Measurements from ENCODE around the gene LGALS3.
"Not testable (repeated sequence)": the region's sequence is repeated elsewhere in the genome, so short reads cannot be mapped to it uniquely, and the experiment has no call there.

Gene LGALS3

DNA sequence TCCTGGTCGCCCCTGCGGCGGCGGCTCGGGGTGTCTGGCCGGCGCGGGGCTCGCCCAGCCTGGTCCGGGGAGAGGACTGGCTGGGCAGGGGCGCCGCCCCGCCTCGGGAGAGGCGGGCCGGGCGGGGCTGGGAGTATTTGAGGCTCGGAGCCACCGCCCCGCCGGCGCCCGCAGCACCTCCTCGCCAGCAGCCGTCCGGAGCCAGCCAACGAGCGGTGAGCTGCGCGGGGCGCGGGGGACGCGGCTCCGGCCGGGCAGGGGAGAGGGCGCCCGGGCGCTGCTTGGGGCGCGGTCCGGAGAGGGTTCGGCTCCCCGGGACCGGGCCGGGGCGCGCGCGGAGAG, at the start of gene LGALS3:
LGALS3 (plus strand) TSS at position 167 of the 342 bp plus-strand sequence. CDS start 8,122 bp downstream, outside the sequence.
- peak within 1 kb of the TSS; percentile 62 for H3K4me3 ChIP-seq (ENCODE audit: low read depth, low read length)
- TF ChIP-seq, protein P1, sequence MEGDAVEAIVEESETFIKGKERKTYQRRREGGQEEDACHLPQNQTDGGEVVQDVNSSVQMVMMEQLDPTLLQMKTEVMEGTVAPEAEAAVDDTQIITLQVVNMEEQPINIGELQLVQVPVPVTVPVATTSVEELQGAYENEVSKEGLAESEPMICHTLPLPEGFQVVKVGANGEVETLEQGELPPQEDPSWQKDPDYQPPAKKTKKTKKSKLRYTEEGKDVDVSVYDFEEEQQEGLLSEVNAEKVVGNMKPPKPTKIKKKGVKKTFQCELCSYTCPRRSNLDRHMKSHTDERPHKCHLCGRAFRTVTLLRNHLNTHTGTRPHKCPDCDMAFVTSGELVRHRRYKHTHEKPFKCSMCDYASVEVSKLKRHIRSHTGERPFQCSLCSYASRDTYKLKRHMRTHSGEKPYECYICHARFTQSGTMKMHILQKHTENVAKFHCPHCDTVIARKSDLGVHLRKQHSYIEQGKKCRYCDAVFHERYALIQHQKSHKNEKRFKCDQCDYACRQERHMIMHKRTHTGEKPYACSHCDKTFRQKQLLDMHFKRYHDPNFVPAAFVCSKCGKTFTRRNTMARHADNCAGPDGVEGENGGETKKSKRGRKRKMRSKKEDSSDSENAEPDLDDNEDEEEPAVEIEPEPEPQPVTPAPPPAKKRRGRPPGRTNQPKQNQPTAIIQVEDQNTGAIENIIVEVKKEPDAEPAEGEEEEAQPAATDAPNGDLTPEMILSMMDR (IDR thresholded peaks at IDR 0.05; ENCODE audit: borderline replicate concordance, insufficient read depth, low read depth, low read length) = no peak

DNA sequence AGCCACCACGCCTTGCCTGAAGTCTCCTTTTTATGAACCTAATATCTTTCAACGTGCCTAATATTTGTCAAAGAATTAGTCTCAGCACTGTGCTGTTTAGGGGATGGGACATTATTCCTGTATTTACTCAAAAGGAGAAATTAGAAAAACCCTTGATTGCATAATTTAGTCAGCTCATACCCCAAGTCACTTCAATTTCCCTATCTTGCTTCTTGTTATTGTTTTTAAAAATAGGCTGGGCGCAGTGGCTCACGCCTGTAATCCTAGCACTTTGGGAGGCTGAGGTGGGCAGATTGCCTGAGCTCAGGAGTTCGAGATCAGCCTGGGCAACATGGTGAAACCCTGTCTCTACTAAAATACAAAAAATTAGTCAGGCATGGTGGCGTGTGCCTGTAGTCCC, 49.1 kb upstream of the LGALS3 start:
- not testable (repeated sequence) for H3K4me3 ChIP-seq (ENCODE audit: low read depth, low read length)

DNA sequence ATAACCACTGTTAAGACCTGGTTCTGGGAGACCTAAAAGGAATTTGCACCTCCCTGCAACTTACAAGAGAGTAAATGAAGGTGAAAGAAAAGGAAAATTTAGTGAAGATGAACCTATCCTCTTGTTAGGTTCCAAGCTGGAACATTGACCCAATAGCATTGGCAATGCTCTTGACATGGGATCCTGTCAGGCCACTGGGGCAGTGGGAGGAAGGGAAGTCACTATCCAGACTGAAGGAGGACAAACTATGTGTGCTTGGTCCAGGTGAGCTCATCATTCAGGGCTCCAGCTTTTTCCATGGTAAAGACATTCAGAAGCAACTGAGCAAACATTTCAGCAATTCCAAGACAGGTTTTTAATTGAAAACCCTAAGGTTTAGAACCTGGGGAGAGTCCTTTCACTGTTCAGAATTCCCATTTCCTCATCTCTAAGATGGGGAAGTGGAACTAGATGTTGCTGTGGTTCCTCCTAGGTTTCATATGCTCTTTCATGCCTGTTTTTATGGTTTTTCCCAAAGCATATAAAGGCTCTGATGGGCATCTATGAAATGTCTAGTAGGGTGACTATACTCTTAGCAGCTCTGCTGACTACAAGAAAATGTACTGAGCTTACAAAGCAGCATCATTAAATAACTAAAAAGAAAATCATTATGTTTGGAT, 44.5 kb upstream of the LGALS3 start:
- H3K4me3 ChIP-seq (ENCODE audit: low read depth, low read length) = no peak overlapping the region
- TF ChIP-seq, protein P1 (IDR thresholded peaks at IDR 0.05; ENCODE audit: borderline replicate concordance, insufficient read depth, low read depth, low read length) = no peak

DNA sequence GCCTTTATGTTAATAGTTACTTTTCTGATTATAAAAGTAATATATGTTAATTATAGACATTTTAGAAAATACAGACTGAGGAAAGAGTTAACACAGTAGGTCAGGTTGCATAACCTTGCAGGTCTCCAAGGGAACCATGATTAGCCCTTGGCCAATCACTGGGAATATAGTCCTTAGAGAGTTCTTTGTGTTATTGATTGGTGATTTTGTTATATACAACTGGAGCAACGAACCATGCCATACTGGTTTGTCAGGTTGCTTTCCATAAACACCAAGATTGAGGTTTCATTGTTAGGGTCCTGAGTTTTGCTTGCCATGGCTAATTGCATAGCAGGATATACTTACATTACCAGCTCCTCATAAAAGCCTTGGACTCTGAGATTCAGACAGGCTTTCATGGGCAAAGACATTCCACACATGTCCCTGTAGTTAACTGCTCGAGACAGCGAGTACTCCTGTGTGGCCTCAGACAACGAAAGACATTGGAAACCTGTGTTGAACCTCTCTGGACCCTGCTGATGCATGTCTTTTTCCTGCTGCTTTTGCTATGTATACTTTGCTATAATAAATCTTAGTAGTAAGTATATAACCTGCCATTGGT, 43.9 kb upstream of the LGALS3 start:
- no peak overlapping the region for H3K4me3 ChIP-seq (ENCODE audit: low read depth, low read length)
- TF ChIP-seq, protein P1 (IDR thresholded peaks at IDR 0.05; ENCODE audit: borderline replicate concordance, insufficient read depth, low read depth, low read length) = no peak

DNA sequence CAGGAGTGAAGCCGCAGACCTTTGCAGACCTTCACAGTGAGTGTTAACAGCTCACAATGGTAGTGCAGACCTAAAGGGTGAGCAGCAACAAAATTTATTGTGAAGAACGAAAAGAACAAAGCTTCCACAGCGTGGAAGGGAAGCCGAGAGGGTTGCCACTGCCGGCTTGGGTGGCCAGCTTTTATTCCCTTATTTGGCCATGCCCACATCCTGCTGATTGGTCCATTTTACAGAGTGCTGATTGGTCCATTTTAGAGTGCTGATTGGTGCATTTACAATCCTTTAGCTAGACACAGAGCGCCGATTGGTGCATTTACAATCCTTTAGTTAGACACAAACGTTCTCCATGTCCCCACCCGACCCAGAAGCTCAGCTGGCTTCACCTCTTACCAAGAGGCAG, 42.1 kb upstream of the LGALS3 start:
- TF ChIP-seq, protein P1 (IDR thresholded peaks at IDR 0.05; ENCODE audit: borderline replicate concordance, insufficient read depth, low read depth, low read length) = no peak

DNA sequence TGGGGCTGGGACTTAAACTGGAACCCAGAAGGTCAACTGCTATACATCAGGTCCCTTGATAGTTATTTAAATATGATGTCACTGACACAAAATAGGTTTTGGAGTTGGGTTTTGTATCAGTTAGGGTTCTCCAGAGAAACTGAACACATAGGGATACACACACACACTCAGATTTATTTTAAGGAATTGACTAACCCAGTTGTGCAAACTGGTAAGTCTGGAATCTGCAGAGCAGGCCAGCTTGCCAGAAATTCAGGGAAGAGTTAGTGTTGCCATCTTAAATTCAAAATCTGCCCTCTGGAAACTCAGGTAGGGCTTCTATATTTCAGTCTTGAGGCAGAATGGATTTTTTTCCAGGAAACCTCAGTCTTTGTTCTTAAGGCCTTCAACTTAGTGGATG, 40.7 kb upstream of the LGALS3 start:
- TF ChIP-seq, protein P1 (IDR thresholded peaks at IDR 0.05; ENCODE audit: borderline replicate concordance, insufficient read depth, low read depth, low read length) = no peak
- no peak overlapping the region for H3K4me3 ChIP-seq (ENCODE audit: low read depth, low read length)

More for the DNA sequence above, 42.1 kb upstream of the LGALS3 start:
- H3K4me3 ChIP-seq (ENCODE audit: low read depth, low read length) = no peak overlapping the region

DNA sequence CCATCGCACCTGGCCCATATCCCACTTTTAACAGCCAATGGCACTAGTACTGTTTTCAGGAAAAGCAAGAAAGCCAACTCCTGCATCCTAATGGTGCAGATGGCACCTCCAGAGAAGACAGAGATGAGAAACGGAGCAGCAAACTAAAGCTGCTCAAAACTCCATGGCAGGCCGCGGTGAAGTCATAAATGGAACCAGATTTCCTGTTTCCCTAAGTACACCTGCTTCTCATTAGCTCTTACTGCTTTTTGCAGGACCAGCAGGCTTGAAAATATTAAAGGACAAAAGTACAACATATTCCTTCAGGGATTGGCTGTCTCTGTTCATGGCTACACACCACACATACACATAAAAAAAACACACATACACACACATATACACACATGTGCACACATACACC, 36.7 kb upstream of the LGALS3 start:
- TF ChIP-seq, protein P1 (IDR thresholded peaks at IDR 0.05; ENCODE audit: borderline replicate concordance, insufficient read depth, low read depth, low read length) = no peak
- H3K4me3 ChIP-seq (ENCODE audit: low read depth, low read length) = no peak overlapping the region

All from GM12875 (cell line).